H1 (cell line): ENCODE data around the gene RPS6KA4.

Source experiments
- CHD7 ChIP-seq: fragments of 300-600 bp; sonication (generic); IDR thresholded peaks from 2 replicates; pipeline ENCODE4 v1.7.1; 2012; ENCODE audit warnings: low read length, moderate library complexity, mild to moderate bottlenecking, inconsistent platforms; ENCODE audit not compliant: insufficient replicate concordance
- CREB1 ChIP-seq: IDR thresholded peaks from 2 replicates; pipeline ENCODE4 v1.6.1; 2012; ENCODE audit warnings: inconsistent platforms
- CTCF ChIP-seq, 3 experiments: IDR thresholded peaks; 1 replicate in 2 of 3; 2 replicates in 1 of 3; pipeline versions ENCODE4 v1.5.1 to v1.6.1; 2011; ENCODE audit warnings: low read length in 3 of 3, mild to moderate bottlenecking in 3 of 3, inconsistent platforms in 2 of 3, low read depth in 1 of 3, moderate library complexity in 1 of 3; ENCODE audit not compliant: insufficient read depth in 1 of 3; ENCODE audit errors: control extremely low read depth in 1 of 3
- E2F6 ChIP-seq: IDR thresholded peaks from 2 replicates; pipeline ENCODE4 v1.6.1; 2012; ENCODE audit warnings: inconsistent platforms
- EGR1 ChIP-seq: IDR thresholded peaks from 2 replicates; pipeline ENCODE4 v1.6.1; 2011; ENCODE audit warnings: low read depth, low read length, borderline replicate concordance
- POLR2A ChIP-seq, 2 experiments: IDR thresholded peaks; 1 replicate in 1 of 2; 2 replicates in 1 of 2; pipeline ENCODE4 v1.6.1; 2011; ENCODE audit warnings: low read depth in 2 of 2, low read length in 2 of 2, mild to moderate bottlenecking in 2 of 2; ENCODE audit errors: control extremely low read depth in 1 of 2
- RAD21 ChIP-seq, 2 experiments: IDR thresholded peaks in 1 of 2; conservative IDR thresholded peaks in 1 of 2; 2 replicates each; pipeline ENCODE4 v1.6.1; 2011; ENCODE audit warnings: low read depth in 2 of 2, low read length in 2 of 2, improper control_type of control experiment in 1 of 2, inconsistent platforms in 1 of 2, mild to moderate bottlenecking in 1 of 2, moderate library complexity in 1 of 2
- SIN3A ChIP-seq, 2 experiments: IDR thresholded peaks in 1 of 2; conservative IDR thresholded peaks in 1 of 2; 2 replicates each; pipeline ENCODE4 v1.6.1; 2011 to 2012; ENCODE audit warnings: low read length in 2 of 2, improper control_type of control experiment in 1 of 2, low read depth in 1 of 2, mild to moderate bottlenecking in 1 of 2
- SP1 ChIP-seq: IDR thresholded peaks from 2 replicates; pipeline ENCODE4 v1.6.1; 2011; ENCODE audit warnings: low read depth, low read length
- SRF ChIP-seq: IDR thresholded peaks from 2 replicates; pipeline ENCODE4 v1.6.1; 2011; ENCODE audit warnings: mild to moderate bottlenecking, low read depth, low read length, moderate library complexity
- TAF1 ChIP-seq: IDR thresholded peaks from 2 replicates; pipeline ENCODE4 v1.6.1; 2011; ENCODE audit warnings: mild to moderate bottlenecking, low read depth, low read length
- TCF12 ChIP-seq: IDR thresholded peaks from 2 replicates; pipeline ENCODE4 v1.6.1; 2011; ENCODE audit warnings: low read depth, mild to moderate bottlenecking, low read length
- ZNF274 ChIP-seq: IDR thresholded peaks from 2 replicates; pipeline ENCODE4 v1.7.0; 2012; ENCODE audit warnings: low read length, borderline replicate concordance; ENCODE audit errors: extremely low read depth

- no peak for TF ChIP-seq CTCF (IDR thresholded peaks at IDR 0.05; ENCODE audit: control extremely low read depth in 1 of 3, insufficient read depth in 1 of 3, low read depth in 1 of 3, low read length in 3 of 3)
- TF ChIP-seq SIN3A (conservative IDR thresholded peaks at IDR 0.05 in 1 of 2, IDR thresholded peaks at IDR 0.05 in 1 of 2; ENCODE audit: low read depth in 1 of 2, low read length in 2 of 2), result no peak
- no peak for TF ChIP-seq CHD7
- TF ChIP-seq POLR2A (IDR thresholded peaks at IDR 0.05; ENCODE audit: control extremely low read depth in 1 of 2, low read depth in 2 of 2, low read length in 2 of 2), result no peak
- TF ChIP-seq CREB1, result no peak
- no peak for TF ChIP-seq EGR1
- no peak for TF ChIP-seq E2F6
- no peak for TF ChIP-seq SP1
- no peak for TF ChIP-seq ZNF274
- TF ChIP-seq SRF, result no peak
- TF ChIP-seq TCF12, result no peak
- TF ChIP-seq RAD21 (IDR thresholded peaks at IDR 0.05 in 1 of 2, conservative IDR thresholded peaks at IDR 0.05 in 1 of 2; ENCODE audit: low read depth in 2 of 2, low read length in 2 of 2), result no peak
- no peak for TF ChIP-seq TAF1
These were observed 27.2 kb downstream of the RPS6KA4 start for GRCh38 chr11:64385945-64386704.
